22Rv1 (cell line): ENCODE data around the gene DACH2.

ENCODE experiments used
- CTCF ChIP-seq: fragments of 450-650 bp; IDR thresholded peaks from 2 replicates; pipeline ENCODE4 v1.5.1; 2017; ENCODE audit warnings: mild to moderate bottlenecking
- ZFX ChIP-seq: fragments of 450-650 bp; IDR thresholded peaks from 2 replicates; pipeline ENCODE4 v1.6.1; 2017; ENCODE audit warnings: antibody characterized with exemption, borderline replicate concordance

DNA sequence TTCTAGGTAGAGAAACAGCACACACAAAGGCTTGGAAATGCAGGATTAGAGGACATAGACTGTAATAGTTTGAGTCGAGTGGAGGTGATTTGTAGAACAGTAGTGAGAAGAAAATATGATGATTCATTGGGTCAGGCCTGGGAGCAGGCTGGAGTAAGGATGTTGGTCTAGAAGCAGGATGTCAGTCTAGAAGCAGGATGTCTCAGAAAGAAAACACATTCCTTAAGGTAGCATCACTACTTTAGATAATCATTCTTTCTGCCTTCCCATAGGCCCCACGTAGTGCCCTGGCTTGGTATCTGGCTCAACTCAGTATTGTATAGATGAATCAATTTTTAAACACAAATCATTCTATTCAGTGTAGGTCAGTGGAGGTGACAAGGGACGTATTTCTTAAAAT is 11.2 kb upstream of the DACH2 start:
- TF ChIP-seq CTCF (no peak), ZFX (no peak)
